GM23338 (cell line): ENCODE data around the gene COLEC12. TPM values are rescaled to one million over a fixed set of nuclear protein-coding genes. Genes with fewer than 3 reads are reported as not detected.

Experiments
- ATAC-seq: fragments of 200-7000 bp; cut with Tn5 transposase; 3 replicates; pipeline ENCODE4 v1.9.1; 2020
- DNase-seq: peaks from one replicate; pipeline ENCODE4 v3.0.0-alpha.2; 2015; ENCODE audit warnings: low spot score
- H2AFZ ChIP-seq: fragments of 200-600 bp; sonication (generic); 2 replicates; pipeline ENCODE4 v1.8.0; 2016; ENCODE audit warnings: antibody characterized with exemption, mild to moderate bottlenecking, moderate library complexity
- H3F3A ChIP-seq: fragments of 200-600 bp; sonication (generic); replicated peaks from 2 replicates; pipeline ENCODE4 v1.8.0; 2017; ENCODE audit warnings: antibody characterized with exemption, mixed run types, low read depth
- H3K27ac ChIP-seq: fragments of 200-600 bp; sonication (generic); 2 replicates; pipeline ENCODE4 v1.6.1; 2016; ENCODE audit warnings: low read depth
- H3K27me3 ChIP-seq: fragments of 200-600 bp; sonication (generic); 2 replicates; pipeline ENCODE4 v1.8.0; 2016; ENCODE audit warnings: mild to moderate bottlenecking, mixed run types, moderate library complexity; ENCODE audit not compliant: insufficient read depth
- H3K36me3 ChIP-seq: fragments of 200-600 bp; sonication (generic); 2 replicates; pipeline ENCODE4 v1.8.0; 2016; ENCODE audit warnings: mild to moderate bottlenecking; ENCODE audit not compliant: insufficient read depth
- H3K4me1 ChIP-seq: fragments of 200-600 bp; sonication (generic); 2 replicates; pipeline ENCODE4 v1.8.0; 2016; ENCODE audit warnings: mild to moderate bottlenecking, moderate library complexity; ENCODE audit not compliant: insufficient read depth
- H3K4me2 ChIP-seq: fragments of 200-600 bp; sonication (generic); 2 replicates; pipeline ENCODE4 v1.7.1; 2017; ENCODE audit warnings: mixed run types
- H3K4me3 ChIP-seq: fragments of 200-600 bp; sonication (generic); 2 replicates; pipeline ENCODE4 v1.6.1; 2016; ENCODE audit warnings: mixed run types
- H3K79me2 ChIP-seq: fragments of 200-600 bp; sonication (generic); replicated peaks from 2 replicates; pipeline ENCODE4 v1.8.0; 2017; ENCODE audit warnings: mild to moderate bottlenecking; ENCODE audit not compliant: insufficient read depth
- H3K9me2 ChIP-seq: fragments of 200-600 bp; sonication (generic); 2 replicates; pipeline ENCODE4 v1.8.0; 2017; ENCODE audit not compliant: insufficient read depth
- H4K20me1 ChIP-seq: fragments of 200-600 bp; sonication (generic); replicated peaks from 2 replicates; pipeline ENCODE4 v1.8.0; 2017; ENCODE audit warnings: mild to moderate bottlenecking; ENCODE audit not compliant: insufficient read depth
- H3K27ac Mint-ChIP-seq: 2 replicates; pipeline ENCODE4 v1.8.0; 2020; ENCODE audit warnings: inconsistent platforms, mild to moderate bottlenecking, moderate library complexity, mixed read lengths
- H3K27me3 Mint-ChIP-seq: 3 replicates; pipeline ENCODE4 v1.8.0; 2022; ENCODE audit warnings: low read depth, mild to moderate bottlenecking, moderate library complexity, mixed read lengths, inconsistent platforms; ENCODE audit not compliant: insufficient read depth, poor library complexity
- H3K36me3 Mint-ChIP-seq: 3 replicates; pipeline ENCODE4 v1.8.0; 2021; ENCODE audit warnings: low read depth, mild to moderate bottlenecking, inconsistent platforms, moderate library complexity, mixed read lengths
- H3K4me1 Mint-ChIP-seq: 3 replicates; pipeline ENCODE4 v1.8.0; 2020; ENCODE audit warnings: mild to moderate bottlenecking, inconsistent platforms, mixed read lengths
- H3K4me3 Mint-ChIP-seq: 3 replicates; pipeline ENCODE4 v1.8.0; 2021; ENCODE audit warnings: moderate library complexity, mild to moderate bottlenecking, inconsistent platforms, mixed read lengths
- H3K9me3 Mint-ChIP-seq: 3 replicates; pipeline ENCODE4 v1.8.0; 2020; ENCODE audit warnings: moderate library complexity, mild to moderate bottlenecking, inconsistent platforms, mixed read lengths
- CREB1 ChIP-seq: fragments of 250-450 bp; sonication (Bioruptor Pico); IDR thresholded peaks from 2 replicates; pipeline ENCODE4 v1.5.0; 2020; ENCODE audit warnings: low read depth, mild to moderate bottlenecking, moderate library complexity
- CTCF ChIP-seq, 2 experiments: fragments of 200-600 bp in 1 of 2; sonication (generic) in 1 of 2; conservative IDR thresholded peaks; 2 replicates each; pipeline versions ENCODE4 v1.5.1 to v1.6.1; 2016 to 2017; ENCODE audit warnings: antibody characterized with exemption in 2 of 2, low read depth in 2 of 2, mild to moderate bottlenecking in 2 of 2, moderate library complexity in 1 of 2
- ETS1 ChIP-seq: IDR thresholded peaks from 2 replicates; pipeline ENCODE4 v1.6.1; 2016; ENCODE audit warnings: antibody characterized with exemption
- EZH2 ChIP-seq: fragments of 200-600 bp; sonication (generic); IDR thresholded peaks from one replicate; pipeline ENCODE4 v1.8.0; 2017; ENCODE audit warnings: antibody characterized with exemption, mild to moderate bottlenecking, low read depth; ENCODE audit not compliant: unreplicated experiment
- EZH2phosphoT487 ChIP-seq: fragments of 200-600 bp; sonication (generic); IDR thresholded peaks from one replicate; pipeline ENCODE4 v1.8.1; 2018; ENCODE audit warnings: antibody characterized with exemption; ENCODE audit not compliant: unreplicated experiment
- JUNB ChIP-seq: IDR thresholded peaks from one replicate; pipeline ENCODE4 v1.6.1; 2016; ENCODE audit warnings: antibody characterized with exemption; ENCODE audit not compliant: unreplicated experiment
- POLR2AphosphoS5 ChIP-seq: IDR thresholded peaks from 2 replicates; pipeline ENCODE4 v1.6.1; 2016; ENCODE audit warnings: antibody characterized with exemption, low read depth
- REST ChIP-seq: IDR thresholded peaks from one replicate; pipeline ENCODE4 v1.6.1; 2018; ENCODE audit warnings: antibody characterized with exemption; ENCODE audit not compliant: unreplicated experiment
- STAT1 ChIP-seq: IDR thresholded peaks from one replicate; pipeline ENCODE4 v1.6.1; 2016; ENCODE audit warnings: antibody characterized with exemption; ENCODE audit not compliant: unreplicated experiment
- ZNF114 ChIP-seq: fragments of 250-450 bp; sonication (Bioruptor Pico); IDR thresholded peaks from 2 replicates; pipeline ENCODE4 v1.5.0; 2020; ENCODE audit warnings: mild to moderate bottlenecking, moderate library complexity
- ZNF331 ChIP-seq: fragments of 250-450 bp; sonication (Bioruptor Pico); IDR thresholded peaks from 2 replicates; pipeline ENCODE4 v1.5.0; 2020; ENCODE audit warnings: low read depth, mild to moderate bottlenecking, moderate library complexity
- ZNF462 ChIP-seq: fragments of 250-450 bp; sonication (Bioruptor Pico); IDR thresholded peaks from 2 replicates; pipeline ENCODE4 v1.5.0; 2020; ENCODE audit warnings: mild to moderate bottlenecking, moderate library complexity
- polyA plus RNA-seq: library from polyadenylated mRNA; unstranded; fragments of >200 nt; fragmentation: Nextera tagmentation; extraction: Ambion mirVana; gene quantifications from 2 replicates; pipeline ENCODE4 v1.2.1, GENCODE V29; 2016
- total RNA-seq: library from RNA; depleted of rRNA; stranded (reverse); fragments of >200 nt; shearing (Covaris generic); gene quantifications from 2 replicates; pipeline ENCODE4 v1.2.3, GENCODE V29; 2014

Gene COLEC12
- total and polyA plus RNA-seq, 2 experiments from 2014 or later: 1.1 to 3.2 TPM

- H3K9me3 Mint-ChIP-seq: no peaks in the 10 kb centered on the region
- no peak for ATAC-seq
- H3K4me1 Mint-ChIP-seq: 0 out of 3 replicates have a peak, but pooled peaks cover 2% of the 10 kb centered on the region
- no peak overlapping the region for H3K4me3 ChIP-seq
- peaks cover 7% of the 10 kb centered on the region; the same call in 1 of the 2 replicates for H3K9me2 ChIP-seq
- no peak for DNase-seq
- H3K27ac Mint-ChIP-seq: no peak overlapping the region
- no peak overlapping the region for H2AFZ ChIP-seq
- H3K36me3 Mint-ChIP-seq: no peaks in the 10 kb centered on the region
- H3K27me3 Mint-ChIP-seq: no peaks in the 10 kb centered on the region
- H3F3A ChIP-seq: no peaks in the 10 kb centered on the region
- H3K4me1 ChIP-seq: no peaks in the 10 kb centered on the region
- H3K27ac ChIP-seq: no peak overlapping the region
- no peak overlapping the region for H3K4me3 Mint-ChIP-seq
- H3K4me2 ChIP-seq: no peak overlapping the region
- H3K27me3 ChIP-seq: no peaks in the 10 kb centered on the region
- no peaks in the 10 kb centered on the region for H4K20me1 ChIP-seq
- no peaks in the 10 kb centered on the region for H3K79me2 ChIP-seq
- TF ChIP-seq POLR2AphosphoS5: no peak
- no peak for TF ChIP-seq ZNF331
- TF ChIP-seq ETS1: no peak
- TF ChIP-seq ZNF114 (CRISPR knock-in tag): no peak
- no peak for TF ChIP-seq ZNF462 (CRISPR knock-in tag)
- TF ChIP-seq EZH2phosphoT487: no peak
- TF ChIP-seq EZH2: no peak
- TF ChIP-seq CTCF (conservative IDR thresholded peaks at IDR 0.05; ENCODE audit: low read depth in 2 of 2): no peak
- no peak for TF ChIP-seq CREB1
- TF ChIP-seq STAT1: no peak
- no peak for TF ChIP-seq REST
- no peak for TF ChIP-seq JUNB
- no peaks in the 10 kb centered on the region for H3K36me3 ChIP-seq
Observed at GRCh38 chr18:393574-393957, 106.9 kb downstream of the COLEC12 start.
